H1 (cell line): ENCODE data around the gene CRY1.
"Not testable (repeated sequence)": the region's sequence is repeated elsewhere in the genome, so short reads cannot be mapped to it uniquely, and the experiment has no call there.

Experiments
- CEBPB ChIP-seq: IDR thresholded peaks from 2 replicates; pipeline ENCODE4 v1.6.1; 2012; ENCODE audit warnings: low read depth, low read length
- EGR1 ChIP-seq: IDR thresholded peaks from 2 replicates; pipeline ENCODE4 v1.6.1; 2011; ENCODE audit warnings: low read depth, low read length, borderline replicate concordance
- EZH2 ChIP-seq: fragments of 200-600 bp; sonication (generic); IDR thresholded peaks from 2 replicates; pipeline ENCODE4 v1.7.1; 2012; ENCODE audit warnings: low read depth, mild to moderate bottlenecking, moderate library complexity, low read length, inconsistent platforms; ENCODE audit not compliant: severe bottlenecking
- POLR2A ChIP-seq, 2 experiments: IDR thresholded peaks; 1 replicate in 1 of 2; 2 replicates in 1 of 2; pipeline ENCODE4 v1.6.1; 2011; ENCODE audit warnings: low read depth in 2 of 2, low read length in 2 of 2, mild to moderate bottlenecking in 2 of 2; ENCODE audit errors: control extremely low read depth in 1 of 2
- POLR2AphosphoS5 ChIP-seq: IDR thresholded peaks from 2 replicates; pipeline ENCODE4 v1.6.1; 2011; ENCODE audit warnings: low read depth, low read length
- RBBP5 ChIP-seq: IDR thresholded peaks from 2 replicates; pipeline ENCODE4 v1.7.1; 2012; ENCODE audit warnings: low read depth, mild to moderate bottlenecking, inconsistent platforms, low read length, moderate library complexity, borderline replicate concordance
- RNF2 ChIP-seq: fragments of 200-900, 300-1000 bp; sonication (generic); IDR thresholded peaks from 2 replicates; pipeline ENCODE4 v1.7.1; 2016; ENCODE audit warnings: borderline replicate concordance, low read depth, mild to moderate bottlenecking, antibody characterized with exemption, low read length; ENCODE audit not compliant: poor library complexity, severe bottlenecking; ENCODE audit errors: missing control alignments
- SP2 ChIP-seq: IDR thresholded peaks from 2 replicates; pipeline ENCODE4 v1.6.1; 2012; ENCODE audit warnings: mild to moderate bottlenecking, low read length, inconsistent platforms
- TF ChIP-seq, protein P1 (sequence below): fragments of 300-600 bp; sonication (generic); IDR thresholded peaks from 2 replicates; pipeline ENCODE4 v1.7.1; 2012; ENCODE audit warnings: low read length, moderate library complexity, mild to moderate bottlenecking, inconsistent platforms; ENCODE audit not compliant: insufficient replicate concordance
- TF ChIP-seq, protein P2 (sequence below), 3 experiments: IDR thresholded peaks; 1 replicate in 2 of 3; 2 replicates in 1 of 3; pipeline versions ENCODE4 v1.5.1 to v1.6.1; 2011; ENCODE audit warnings: low read length in 3 of 3, mild to moderate bottlenecking in 3 of 3, inconsistent platforms in 2 of 3, low read depth in 1 of 3, moderate library complexity in 1 of 3; ENCODE audit not compliant: insufficient read depth in 1 of 3; ENCODE audit errors: control extremely low read depth in 1 of 3

DNA sequence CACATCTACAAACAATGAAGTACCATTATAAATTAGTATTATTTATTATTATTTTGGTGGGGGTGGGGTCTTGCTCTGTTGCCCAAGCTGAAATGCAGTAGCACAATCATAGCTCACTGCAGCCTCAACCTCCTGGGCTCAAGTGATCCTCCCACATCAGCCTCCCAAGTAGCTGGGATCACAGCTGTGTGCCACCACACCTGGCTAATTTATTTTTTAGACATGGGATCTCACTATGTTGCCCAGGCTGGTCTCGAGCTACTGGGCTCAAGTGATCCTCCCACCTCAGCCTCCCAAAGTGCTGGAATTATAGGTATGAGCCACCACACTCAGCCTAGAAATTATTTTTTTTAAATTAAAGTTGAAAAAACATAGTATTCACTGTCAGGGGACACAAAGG, 15.0 kb upstream of the CRY1 start:
- TF ChIP-seq EGR1; RBBP5; CEBPB; EZH2; RNF2; SP2; POLR2A (IDR thresholded peaks at IDR 0.05; ENCODE audit: control extremely low read depth in 1 of 2, low read depth in 2 of 2, low read length in 2 of 2); POLR2AphosphoS5: not testable (repeated sequence)
- TF ChIP-seq, protein P1, sequence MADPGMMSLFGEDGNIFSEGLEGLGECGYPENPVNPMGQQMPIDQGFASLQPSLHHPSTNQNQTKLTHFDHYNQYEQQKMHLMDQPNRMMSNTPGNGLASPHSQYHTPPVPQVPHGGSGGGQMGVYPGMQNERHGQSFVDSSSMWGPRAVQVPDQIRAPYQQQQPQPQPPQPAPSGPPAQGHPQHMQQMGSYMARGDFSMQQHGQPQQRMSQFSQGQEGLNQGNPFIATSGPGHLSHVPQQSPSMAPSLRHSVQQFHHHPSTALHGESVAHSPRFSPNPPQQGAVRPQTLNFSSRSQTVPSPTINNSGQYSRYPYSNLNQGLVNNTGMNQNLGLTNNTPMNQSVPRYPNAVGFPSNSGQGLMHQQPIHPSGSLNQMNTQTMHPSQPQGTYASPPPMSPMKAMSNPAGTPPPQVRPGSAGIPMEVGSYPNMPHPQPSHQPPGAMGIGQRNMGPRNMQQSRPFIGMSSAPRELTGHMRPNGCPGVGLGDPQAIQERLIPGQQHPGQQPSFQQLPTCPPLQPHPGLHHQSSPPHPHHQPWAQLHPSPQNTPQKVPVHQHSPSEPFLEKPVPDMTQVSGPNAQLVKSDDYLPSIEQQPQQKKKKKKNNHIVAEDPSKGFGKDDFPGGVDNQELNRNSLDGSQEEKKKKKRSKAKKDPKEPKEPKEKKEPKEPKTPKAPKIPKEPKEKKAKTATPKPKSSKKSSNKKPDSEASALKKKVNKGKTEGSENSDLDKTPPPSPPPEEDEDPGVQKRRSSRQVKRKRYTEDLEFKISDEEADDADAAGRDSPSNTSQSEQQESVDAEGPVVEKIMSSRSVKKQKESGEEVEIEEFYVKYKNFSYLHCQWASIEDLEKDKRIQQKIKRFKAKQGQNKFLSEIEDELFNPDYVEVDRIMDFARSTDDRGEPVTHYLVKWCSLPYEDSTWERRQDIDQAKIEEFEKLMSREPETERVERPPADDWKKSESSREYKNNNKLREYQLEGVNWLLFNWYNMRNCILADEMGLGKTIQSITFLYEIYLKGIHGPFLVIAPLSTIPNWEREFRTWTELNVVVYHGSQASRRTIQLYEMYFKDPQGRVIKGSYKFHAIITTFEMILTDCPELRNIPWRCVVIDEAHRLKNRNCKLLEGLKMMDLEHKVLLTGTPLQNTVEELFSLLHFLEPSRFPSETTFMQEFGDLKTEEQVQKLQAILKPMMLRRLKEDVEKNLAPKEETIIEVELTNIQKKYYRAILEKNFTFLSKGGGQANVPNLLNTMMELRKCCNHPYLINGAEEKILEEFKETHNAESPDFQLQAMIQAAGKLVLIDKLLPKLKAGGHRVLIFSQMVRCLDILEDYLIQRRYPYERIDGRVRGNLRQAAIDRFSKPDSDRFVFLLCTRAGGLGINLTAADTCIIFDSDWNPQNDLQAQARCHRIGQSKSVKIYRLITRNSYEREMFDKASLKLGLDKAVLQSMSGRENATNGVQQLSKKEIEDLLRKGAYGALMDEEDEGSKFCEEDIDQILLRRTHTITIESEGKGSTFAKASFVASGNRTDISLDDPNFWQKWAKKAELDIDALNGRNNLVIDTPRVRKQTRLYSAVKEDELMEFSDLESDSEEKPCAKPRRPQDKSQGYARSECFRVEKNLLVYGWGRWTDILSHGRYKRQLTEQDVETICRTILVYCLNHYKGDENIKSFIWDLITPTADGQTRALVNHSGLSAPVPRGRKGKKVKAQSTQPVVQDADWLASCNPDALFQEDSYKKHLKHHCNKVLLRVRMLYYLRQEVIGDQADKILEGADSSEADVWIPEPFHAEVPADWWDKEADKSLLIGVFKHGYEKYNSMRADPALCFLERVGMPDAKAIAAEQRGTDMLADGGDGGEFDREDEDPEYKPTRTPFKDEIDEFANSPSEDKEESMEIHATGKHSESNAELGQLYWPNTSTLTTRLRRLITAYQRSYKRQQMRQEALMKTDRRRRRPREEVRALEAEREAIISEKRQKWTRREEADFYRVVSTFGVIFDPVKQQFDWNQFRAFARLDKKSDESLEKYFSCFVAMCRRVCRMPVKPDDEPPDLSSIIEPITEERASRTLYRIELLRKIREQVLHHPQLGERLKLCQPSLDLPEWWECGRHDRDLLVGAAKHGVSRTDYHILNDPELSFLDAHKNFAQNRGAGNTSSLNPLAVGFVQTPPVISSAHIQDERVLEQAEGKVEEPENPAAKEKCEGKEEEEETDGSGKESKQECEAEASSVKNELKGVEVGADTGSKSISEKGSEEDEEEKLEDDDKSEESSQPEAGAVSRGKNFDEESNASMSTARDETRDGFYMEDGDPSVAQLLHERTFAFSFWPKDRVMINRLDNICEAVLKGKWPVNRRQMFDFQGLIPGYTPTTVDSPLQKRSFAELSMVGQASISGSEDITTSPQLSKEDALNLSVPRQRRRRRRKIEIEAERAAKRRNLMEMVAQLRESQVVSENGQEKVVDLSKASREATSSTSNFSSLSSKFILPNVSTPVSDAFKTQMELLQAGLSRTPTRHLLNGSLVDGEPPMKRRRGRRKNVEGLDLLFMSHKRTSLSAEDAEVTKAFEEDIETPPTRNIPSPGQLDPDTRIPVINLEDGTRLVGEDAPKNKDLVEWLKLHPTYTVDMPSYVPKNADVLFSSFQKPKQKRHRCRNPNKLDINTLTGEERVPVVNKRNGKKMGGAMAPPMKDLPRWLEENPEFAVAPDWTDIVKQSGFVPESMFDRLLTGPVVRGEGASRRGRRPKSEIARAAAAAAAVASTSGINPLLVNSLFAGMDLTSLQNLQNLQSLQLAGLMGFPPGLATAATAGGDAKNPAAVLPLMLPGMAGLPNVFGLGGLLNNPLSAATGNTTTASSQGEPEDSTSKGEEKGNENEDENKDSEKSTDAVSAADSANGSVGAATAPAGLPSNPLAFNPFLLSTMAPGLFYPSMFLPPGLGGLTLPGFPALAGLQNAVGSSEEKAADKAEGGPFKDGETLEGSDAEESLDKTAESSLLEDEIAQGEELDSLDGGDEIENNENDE = not testable (repeated sequence)
- TF ChIP-seq, protein P2, sequence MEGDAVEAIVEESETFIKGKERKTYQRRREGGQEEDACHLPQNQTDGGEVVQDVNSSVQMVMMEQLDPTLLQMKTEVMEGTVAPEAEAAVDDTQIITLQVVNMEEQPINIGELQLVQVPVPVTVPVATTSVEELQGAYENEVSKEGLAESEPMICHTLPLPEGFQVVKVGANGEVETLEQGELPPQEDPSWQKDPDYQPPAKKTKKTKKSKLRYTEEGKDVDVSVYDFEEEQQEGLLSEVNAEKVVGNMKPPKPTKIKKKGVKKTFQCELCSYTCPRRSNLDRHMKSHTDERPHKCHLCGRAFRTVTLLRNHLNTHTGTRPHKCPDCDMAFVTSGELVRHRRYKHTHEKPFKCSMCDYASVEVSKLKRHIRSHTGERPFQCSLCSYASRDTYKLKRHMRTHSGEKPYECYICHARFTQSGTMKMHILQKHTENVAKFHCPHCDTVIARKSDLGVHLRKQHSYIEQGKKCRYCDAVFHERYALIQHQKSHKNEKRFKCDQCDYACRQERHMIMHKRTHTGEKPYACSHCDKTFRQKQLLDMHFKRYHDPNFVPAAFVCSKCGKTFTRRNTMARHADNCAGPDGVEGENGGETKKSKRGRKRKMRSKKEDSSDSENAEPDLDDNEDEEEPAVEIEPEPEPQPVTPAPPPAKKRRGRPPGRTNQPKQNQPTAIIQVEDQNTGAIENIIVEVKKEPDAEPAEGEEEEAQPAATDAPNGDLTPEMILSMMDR (IDR thresholded peaks at IDR 0.05; ENCODE audit: control extremely low read depth in 1 of 3, insufficient read depth in 1 of 3, low read depth in 1 of 3, low read length in 3 of 3) = not testable (repeated sequence)
